GM13977 (cell line): ENCODE measurements around the gene SPATA2.

ENCODE experiments used
- DNase-seq: peaks from one replicate; pipeline ENCODE4 v3.0.0; 2012; ENCODE audit warnings: low spot score
- CTCF ChIP-seq: IDR thresholded peaks from 2 replicates; pipeline ENCODE4 v1.5.1; 2012; ENCODE audit warnings: mild to moderate bottlenecking, control low read depth; ENCODE audit not compliant: insufficient read depth; ENCODE audit errors: extremely low read depth, missing control alignments
- in situ Hi-C: fragments of 300-500 bp; cut with MboI; formaldehyde crosslinking; loops from one replicate; pipeline ENCODE4 v1.12.0; 2022; ENCODE audit warnings: low sequenced_read_pairs, low pct_unique_long_range_greater_than_20kb, mixed read lengths, inconsistent platforms; ENCODE audit not compliant: unreplicated experiment

The SPATA2 gene

GRCh38 chr20:49882171-49882970 is 33.0 kb downstream of the SPATA2 start:
- DNase-seq: no peak
- in situ Hi-C loops: no loop called here
- no peak for TF ChIP-seq CTCF

GRCh38 chr20:49880724-49881445 is 34.4 kb downstream of the SPATA2 start:
- TF ChIP-seq CTCF: no peak
- DNase-seq: no peak
- in situ Hi-C loops: no loop called here

GRCh38 chr20:49880177-49880576 is 35.2 kb downstream of the SPATA2 start:
- no peak for TF ChIP-seq CTCF
- in situ Hi-C loops: no loop called here
- DNase-seq: no peak

- no peak for TF ChIP-seq CTCF
- no peak for DNase-seq
- in situ Hi-C loops: no loop called here
Measured at GRCh38 chr20:49878977-49879376, 36.4 kb downstream of the SPATA2 start.

- in situ Hi-C loops: no loop called here
- no peak for DNase-seq
- no peak for TF ChIP-seq CTCF
Measured at GRCh38 chr20:49877386-49877921, 37.9 kb downstream of the SPATA2 start.

- no peak for TF ChIP-seq CTCF
- DNase-seq: no peak
- in situ Hi-C loops: loop anchor here (25.0 kb wide), 1 partner anchor 537 kb away; no protein-coding TSS in a partner anchor
Measured at GRCh38 chr20:49874696-49875095, 40.6 kb downstream of the SPATA2 start.
